GM20431 (cell line): ENCODE data around the gene C4BPB.
"Not testable (repeated sequence)": the region's sequence is repeated elsewhere in the genome, so short reads cannot be mapped to it uniquely, and the experiment has no call there.

Source experiments
- in situ Hi-C: fragments of 300-500 bp; cut with MseI, MboI; formaldehyde crosslinking; loops from one replicate; pipeline ENCODE4 v1.15.0; 2020; ENCODE audit warnings: low sequenced_read_pairs; ENCODE audit not compliant: unreplicated experiment

Gene C4BPB

GRCh38 chr1:207088701-207089626 is at the start of gene C4BPB:
C4BPB (plus strand) TSS chr1:207088860; CDS start chr1:207089532, 672 bp downstream.
- in situ Hi-C loops = loop anchor here (25.0 kb wide), 2 partner anchors 323 to 398 kb away; partner anchors contain the start of gene CR1

- in situ Hi-C loops = no loop called here
These were observed 49.1 kb upstream of the C4BPB start for GRCh38 chr1:207039380-207040180.

- in situ Hi-C loops = no loop called here
These were observed 48.5 kb upstream of the C4BPB start for GRCh38 chr1:207040181-207040533.

DNA sequence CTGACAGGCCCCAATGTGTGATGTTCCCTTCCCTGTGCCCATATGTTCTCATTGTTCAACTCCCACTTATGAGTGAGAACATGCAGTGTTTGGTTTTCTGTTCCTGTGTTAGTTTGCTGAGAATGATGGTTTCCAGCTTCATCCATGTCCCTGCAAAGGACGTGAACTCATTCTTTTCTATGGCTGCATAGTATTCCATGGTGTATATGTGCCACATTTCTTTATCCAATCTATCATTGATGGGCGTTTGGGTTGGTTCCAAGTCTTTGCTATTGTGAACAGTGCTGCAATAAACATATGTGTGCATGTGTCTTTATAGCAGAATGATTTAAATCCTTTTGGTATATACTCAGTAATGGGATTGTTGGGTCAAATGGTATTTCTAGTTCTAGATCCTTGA is 47.3 kb upstream of the C4BPB start:
- in situ Hi-C loops = not testable (repeated sequence)

DNA sequence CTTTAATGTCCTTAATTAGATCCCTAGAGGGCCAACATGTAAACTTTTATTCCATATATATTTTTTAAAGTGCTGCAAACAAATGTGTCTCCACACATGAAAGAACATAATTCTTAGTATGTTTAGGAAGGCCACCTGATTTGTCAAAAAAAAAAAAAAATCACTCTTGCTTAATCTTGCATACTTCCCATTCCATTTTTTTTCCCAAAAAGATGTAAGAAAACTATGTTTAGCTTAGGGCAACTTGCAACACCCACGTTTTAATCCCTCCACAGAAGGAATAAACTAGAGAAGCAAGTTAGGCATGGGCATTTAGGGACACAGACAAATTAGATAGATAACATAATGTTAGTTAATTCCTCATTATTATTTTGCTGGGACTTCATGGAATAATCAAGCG is 43.2 kb upstream of the C4BPB start:
- in situ Hi-C loops = no loop called here

GRCh38 chr1:207047505-207047904 is 41.2 kb upstream of the C4BPB start:
- in situ Hi-C loops = no loop called here

GRCh38 chr1:207048041-207048440 is 40.6 kb upstream of the C4BPB start:
- in situ Hi-C loops = no loop called here

DNA sequence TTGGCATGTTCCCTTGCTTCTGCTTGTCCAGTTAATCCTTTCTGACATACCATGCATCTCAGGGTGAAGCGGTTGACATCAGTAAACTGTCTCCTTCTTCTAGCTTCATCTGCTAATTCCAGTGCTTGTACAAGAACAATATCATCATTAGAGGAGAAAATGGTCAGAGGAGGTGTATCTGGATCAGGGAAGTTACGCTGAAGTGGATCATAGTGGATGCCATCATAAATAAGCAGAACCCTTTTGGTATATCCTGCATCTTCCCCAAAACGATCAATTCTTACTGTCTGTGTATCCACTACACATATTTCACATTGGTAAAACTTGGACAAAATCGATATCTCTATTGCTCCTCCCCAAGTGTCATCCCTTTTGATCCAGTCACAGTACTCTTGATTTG is 39.6 kb upstream of the C4BPB start:
- in situ Hi-C loops = no loop called here

DNA sequence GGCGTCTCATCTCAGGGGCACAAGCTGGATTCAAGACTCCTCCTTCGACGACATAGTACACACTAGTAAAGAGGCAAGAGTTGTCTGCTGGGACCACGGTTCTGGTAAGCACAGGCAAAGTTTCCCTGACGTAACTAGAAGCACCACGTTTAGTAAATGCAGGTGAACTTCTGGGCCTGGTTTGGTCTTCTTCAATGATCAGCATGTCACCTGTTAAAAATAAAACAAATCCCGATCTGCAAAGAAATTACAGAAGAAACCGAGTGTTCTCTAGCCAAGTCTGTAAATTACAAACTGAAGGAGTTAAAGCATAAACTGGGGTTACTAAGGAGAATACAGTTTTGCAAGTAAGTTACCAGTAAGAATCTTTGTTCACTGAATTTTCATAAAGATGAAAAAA is 39.1 kb upstream of the C4BPB start:
- in situ Hi-C loops = no loop called here

DNA sequence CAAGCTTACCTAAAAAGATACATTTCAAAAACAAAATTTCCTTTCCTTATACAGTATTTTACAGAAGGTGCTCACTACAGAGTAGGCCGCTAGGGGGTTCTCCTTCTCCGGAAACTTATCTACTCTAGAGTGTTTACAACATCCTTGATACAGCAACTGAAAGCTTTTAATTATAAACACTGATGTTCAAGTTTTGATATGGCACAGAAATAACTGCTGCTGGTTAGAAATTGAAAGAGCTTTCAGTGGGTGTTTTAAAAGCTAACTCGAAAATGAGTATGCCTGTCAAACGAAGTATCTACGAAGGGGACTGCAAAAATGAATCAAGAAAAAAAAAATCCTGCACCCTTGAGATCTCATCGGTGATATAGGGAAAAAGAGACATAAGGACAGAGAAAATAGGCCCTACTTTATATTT is 38.7 kb upstream of the C4BPB start:
- in situ Hi-C loops = no loop called here

DNA sequence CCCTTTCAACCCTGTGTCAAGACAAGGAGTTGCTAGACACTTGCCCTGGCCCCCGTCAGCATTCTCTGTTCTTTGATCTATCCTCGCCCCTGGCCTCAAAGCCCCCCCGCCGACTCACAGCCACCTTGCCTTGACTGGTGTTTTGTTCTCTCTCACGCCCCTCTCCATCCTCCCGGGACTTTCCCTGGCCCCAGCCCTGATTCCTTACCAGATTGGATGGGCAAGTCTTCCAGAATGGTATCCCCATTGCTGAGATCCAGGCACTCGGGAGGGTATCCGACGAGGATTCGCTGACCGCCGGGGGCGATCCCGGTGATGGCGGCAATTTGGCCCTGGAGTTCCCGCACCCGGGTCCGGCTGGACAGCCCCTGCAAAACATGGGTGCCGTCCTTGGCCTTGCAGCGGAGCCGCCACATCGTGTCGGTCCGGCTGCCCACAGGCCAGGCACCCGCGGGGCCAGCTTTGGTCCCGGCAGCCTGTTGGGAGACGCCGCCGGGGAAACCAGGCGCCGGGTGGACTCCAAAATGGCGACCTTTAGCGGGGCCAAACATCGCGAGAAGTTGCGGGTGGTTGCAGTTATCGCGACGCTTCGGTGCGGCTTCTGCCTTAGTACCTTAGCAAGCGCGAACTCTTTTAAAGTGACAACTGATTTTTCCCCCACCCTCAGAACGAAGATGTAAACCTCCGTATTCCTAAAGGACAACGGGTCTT is 38.0 kb upstream of the C4BPB start:
- in situ Hi-C loops = no loop called here

DNA sequence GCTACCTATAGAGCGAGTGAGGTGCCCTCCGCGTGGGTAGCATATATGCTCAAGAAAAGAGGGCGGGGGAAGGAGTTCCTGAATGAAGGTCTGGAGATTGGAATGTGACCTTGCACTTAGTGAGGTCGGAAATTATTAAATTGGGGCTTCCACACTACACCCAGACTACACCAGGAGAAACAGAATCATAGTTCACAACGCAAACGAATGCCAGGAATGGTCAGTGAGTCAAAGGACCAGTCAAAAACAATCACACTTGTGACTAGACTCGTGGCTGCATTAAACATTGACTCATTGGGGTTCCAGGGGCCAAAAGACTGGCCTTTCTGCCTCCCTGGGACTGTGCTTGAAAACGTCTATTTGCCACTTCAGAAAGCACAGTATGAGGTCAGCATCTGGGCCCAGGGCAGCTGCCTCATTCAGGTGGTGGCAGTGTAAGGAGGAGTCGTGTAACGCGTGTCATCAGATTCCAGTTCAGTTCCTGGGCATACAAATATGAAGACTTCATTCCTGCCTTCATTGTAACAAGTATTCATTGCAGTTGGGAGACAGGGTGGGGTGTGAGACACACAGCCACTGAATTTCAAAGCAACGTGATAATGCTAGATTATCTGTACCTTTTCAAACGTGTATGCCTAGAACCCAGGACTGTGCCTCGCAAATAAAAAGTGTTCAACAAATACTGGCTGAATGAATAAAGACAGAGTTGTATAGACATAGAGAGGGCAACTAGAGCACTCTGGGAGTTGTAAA is 37.3 kb upstream of the C4BPB start, which contains the start of gene YOD1:
Gene YOD1 (minus strand): TSS at position 18 of the 753 bp plus-strand sequence. CDS start 178 bp downstream, outside the sequence.
- in situ Hi-C loops = no loop called here

DNA sequence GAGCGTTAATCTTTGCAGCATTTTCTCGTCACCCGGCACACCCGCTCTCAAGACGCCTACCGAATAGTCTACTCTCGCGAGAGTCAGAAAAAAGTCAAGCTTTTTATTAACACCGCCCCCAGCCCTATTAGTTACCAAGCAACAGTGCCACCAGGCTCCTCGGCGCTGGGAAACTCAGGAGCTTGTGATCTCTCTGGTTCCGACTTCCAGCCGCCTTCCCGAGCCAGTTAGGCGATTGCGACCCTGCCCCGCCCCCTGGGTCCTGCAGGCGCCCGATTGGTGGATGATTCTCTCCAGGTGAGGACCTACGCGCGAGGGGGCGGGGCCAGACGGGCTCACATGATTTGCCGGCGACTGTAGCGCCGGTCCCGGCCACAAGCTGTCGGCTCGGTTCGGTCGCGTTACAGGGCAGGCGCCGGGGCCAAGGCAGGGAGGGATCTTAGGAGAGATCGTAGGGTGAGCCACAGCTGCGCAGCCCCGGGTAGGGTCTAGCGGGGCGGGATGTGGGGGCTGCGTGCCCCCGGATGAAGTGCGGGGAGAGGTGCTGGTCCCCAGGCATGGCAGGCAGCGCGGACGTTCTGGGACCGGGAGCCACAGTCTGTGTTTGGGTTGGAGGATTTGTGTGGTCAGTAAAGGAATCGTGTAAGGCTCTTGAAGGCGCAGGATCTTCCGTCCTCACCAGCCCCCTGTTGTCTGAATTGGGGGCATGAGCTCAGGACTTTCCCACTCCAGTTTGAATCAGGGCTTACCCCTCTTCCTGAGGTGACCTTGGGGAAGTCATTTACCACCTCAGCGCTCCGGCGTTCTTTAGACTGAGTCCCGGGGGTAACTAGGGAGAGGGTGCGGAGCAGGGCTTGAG is 35.5 kb upstream of the C4BPB start, which contains the start of gene PFKFB2:
Gene PFKFB2 (plus strand): TSS at position 365 of the 859 bp plus-strand sequence. CDS start 1,443 bp downstream, outside the sequence.
- in situ Hi-C loops = no loop called here

- in situ Hi-C loops = no loop called here
These were observed 34.2 kb upstream of the C4BPB start for GRCh38 chr1:207054491-207054890.

DNA sequence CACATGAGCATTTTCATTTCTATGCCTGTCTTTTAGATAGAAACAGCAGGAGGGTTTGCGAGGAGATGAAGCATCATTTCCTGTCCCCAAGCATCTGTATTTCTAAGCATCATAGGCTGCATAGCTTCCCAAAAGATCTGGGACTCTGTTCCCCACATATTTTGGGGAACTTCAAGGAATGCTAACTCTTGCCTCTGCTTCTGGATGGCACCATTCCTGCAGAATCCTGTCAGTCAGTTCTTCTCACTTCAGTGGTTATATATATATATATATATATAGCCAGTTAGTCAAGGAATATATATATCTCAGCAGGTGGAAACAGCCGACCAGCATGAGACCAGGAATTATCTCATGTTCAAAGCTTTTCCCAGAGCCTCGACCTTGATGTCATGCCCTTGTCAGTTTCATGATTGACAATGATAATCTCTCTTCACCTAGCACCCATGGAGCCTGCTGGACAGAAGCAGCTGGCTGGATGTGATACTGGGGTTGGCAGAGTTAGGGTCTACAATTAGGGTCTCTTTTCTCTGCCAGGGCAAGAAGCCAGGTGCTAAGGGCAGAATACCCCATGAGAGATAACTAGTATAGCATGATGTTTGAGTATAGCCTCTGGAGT is 33.2 kb upstream of the C4BPB start:
- in situ Hi-C loops = no loop called here

DNA sequence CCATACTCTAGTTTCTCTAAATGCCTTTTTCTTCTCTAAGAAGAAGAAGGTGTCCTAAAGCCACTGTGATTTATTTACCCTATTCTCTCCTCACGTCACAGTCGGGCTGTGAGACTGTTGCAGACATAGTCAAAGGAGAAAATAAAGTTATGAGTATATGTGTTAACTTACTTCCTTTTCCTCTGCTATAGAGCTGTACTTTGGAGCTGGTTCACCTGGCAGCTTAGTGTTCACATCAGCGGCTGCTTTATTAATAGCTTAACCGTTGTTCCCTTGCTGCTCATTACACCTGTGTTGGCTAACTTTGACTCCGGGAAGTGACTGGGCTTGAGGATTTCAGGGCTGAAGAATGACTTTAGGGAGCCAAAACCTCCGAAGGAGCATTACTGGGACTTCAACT is 32.0 kb upstream of the C4BPB start:
- in situ Hi-C loops = no loop called here

DNA sequence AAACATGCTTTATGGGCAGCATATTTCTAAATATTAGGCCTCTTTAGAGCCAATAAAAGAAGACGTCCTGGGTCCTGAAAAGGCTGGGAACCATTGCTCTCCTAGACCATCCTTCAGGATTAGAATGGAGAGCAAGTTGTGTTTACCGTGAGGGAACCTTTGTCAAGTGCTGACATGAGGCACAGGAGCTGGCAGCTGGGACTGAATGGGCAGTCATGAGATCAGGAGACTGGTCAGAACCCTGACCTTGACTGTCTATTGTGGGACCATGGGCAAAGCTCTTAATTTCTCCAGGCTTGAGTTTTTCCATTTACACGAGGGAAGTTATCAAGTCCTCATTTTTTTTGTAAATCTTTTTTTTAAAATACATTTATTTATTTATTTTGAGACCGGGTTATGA is 30.4 kb upstream of the C4BPB start:
- in situ Hi-C loops = no loop called here
